Thyroid gland (tissue), 4 donors: Measurements from ENCODE around the gene LRFN4. TPM values are rescaled to one million over a fixed set of nuclear protein-coding genes. Genes with fewer than 3 reads are reported as not detected.

Experiments
- DNase-seq, 2 donors: peaks; one replicate each; pipeline ENCODE4 v3.0.0-alpha.2; 2019
- H3K27ac ChIP-seq, 3 donors: fragments of 200-600 bp; sonication (generic); 1 replicate in 2 of 3; 2 replicates in 1 of 3; pipeline ENCODE4 v1.5.1; 2016 to 2019; ENCODE audit warnings: mild to moderate bottlenecking in 1 of 3, moderate library complexity in 1 of 3
- H3K27me3 ChIP-seq: fragments of 200-600 bp; sonication (generic); one replicate; pipeline ENCODE4 v1.5.1; 2019
- H3K36me3 ChIP-seq, 2 donors: fragments of 200-600 bp; sonication (generic); one replicate each; pipeline ENCODE4 v1.5.1; 2016 to 2019
- H3K4me1 ChIP-seq, 2 donors: fragments of 200-600 bp; sonication (generic); one replicate each; pipeline ENCODE4 v1.5.1; 2017 to 2019
- H3K4me3 ChIP-seq, 3 donors: fragments of 200-600 bp; sonication (generic); replicated peaks in 1 of 3; 1 replicate in 2 of 3; 2 replicates in 1 of 3; pipeline ENCODE4 v1.5.1; 2016; ENCODE audit warnings: mild to moderate bottlenecking in 1 of 3
- H3K9me3 ChIP-seq: fragments of 200-600 bp; sonication (generic); one replicate; pipeline ENCODE4 v1.5.1; 2017
- POLR2A ChIP-seq, 2 donors: fragments of 450-650 bp; IDR thresholded peaks; one replicate each; pipeline ENCODE4 v1.6.1; 2017; ENCODE audit warnings: antibody characterized with exemption in 2 of 2, mild to moderate bottlenecking in 2 of 2, moderate library complexity in 1 of 2
- WGBS, 2 donors: methylation state at CpG; one replicate each; pipeline ENCODE4 v1.1.5; 2017; 5-methylcytosine and 5-hydroxymethylcytosine counted together
- intact Hi-C: fragments of 100-400 bp; cut with DNase I; formaldehyde crosslinking; loops from one replicate; pipeline ENCODE4 v1.15.1; 2023
- total RNA-seq, 4 donors: library from RNA; depleted of rRNA; stranded (reverse); fragments of >200 nt; gene quantifications; one replicate each; pipeline ENCODE4 v1.2.3, GENCODE V29; 2016
- TF ChIP-seq, protein P1 (sequence below), 6 experiments: fragments of 200-600 bp in 3 of 6; fragments of 450-650 bp in 3 of 6; sonication (generic) in 3 of 6; IDR thresholded peaks; one replicate each; pipeline ENCODE4 v1.5.1; 2016 to 2019; ENCODE audit warnings: antibody characterized with exemption in 6 of 6, mild to moderate bottlenecking in 2 of 6, inconsistent platforms in 1 of 6, moderate library complexity in 1 of 6

Gene LRFN4
- total RNA-seq, 4 donors from 2014 or later: 4.7 to 7.5 (median 5.9) TPM

DNA sequence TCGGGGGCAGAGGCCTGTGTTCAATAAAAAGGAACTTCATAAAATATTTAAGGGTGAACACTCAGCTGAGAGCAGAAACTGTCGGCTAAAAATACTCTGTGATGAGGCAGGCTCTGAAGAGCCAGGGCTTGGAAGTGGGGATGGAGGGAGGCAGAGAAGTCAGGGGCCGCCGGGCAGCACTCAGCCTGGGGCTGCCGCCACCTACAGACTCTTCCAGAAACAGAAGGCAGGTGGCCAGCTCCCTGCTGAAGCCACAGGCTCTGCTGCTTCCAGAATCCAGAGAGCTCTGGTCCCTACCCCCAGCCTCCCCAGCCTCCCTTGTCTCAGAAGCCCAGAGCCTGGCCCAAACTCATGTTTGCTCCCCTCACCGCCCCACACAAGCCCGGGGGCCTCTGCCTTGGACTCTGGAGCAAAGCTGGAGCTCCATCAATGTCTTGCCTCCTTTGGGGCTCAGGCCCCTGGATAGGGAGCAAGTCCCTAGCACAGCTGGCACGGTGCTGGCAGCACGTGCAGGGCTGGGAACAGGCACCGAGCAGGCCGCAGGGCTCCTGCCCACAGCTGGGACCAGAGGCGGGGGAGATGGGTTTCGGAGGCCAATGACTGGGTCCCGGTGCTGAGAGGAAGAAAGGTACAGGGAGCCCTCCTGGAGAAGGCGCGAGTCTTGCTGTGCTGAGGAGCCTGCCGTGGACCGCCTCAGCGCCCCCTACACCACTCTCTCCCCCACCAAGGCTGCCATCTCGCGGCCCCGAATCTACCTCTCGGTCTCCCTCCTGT, 8.2 kb downstream of the LRFN4 start:
- no peaks in the 10 kb centered on the region for H3K4me1 ChIP-seq
- no peak for DNase-seq
- no peak overlapping the region for H3K4me3 ChIP-seq
- intact Hi-C loops: no loop called here
- H3K27me3 ChIP-seq: no peaks in the 10 kb centered on the region
- H3K27ac ChIP-seq: no peak overlapping the region
- WGBS, 2 donors: 86 to 87% methylated on average over 15 to 23 of the region's 23 CpGs
- no peaks in the 10 kb centered on the region for H3K9me3 ChIP-seq
- no peak for TF ChIP-seq POLR2A (IDR thresholded peaks at IDR 0.05)
- TF ChIP-seq, protein P1, sequence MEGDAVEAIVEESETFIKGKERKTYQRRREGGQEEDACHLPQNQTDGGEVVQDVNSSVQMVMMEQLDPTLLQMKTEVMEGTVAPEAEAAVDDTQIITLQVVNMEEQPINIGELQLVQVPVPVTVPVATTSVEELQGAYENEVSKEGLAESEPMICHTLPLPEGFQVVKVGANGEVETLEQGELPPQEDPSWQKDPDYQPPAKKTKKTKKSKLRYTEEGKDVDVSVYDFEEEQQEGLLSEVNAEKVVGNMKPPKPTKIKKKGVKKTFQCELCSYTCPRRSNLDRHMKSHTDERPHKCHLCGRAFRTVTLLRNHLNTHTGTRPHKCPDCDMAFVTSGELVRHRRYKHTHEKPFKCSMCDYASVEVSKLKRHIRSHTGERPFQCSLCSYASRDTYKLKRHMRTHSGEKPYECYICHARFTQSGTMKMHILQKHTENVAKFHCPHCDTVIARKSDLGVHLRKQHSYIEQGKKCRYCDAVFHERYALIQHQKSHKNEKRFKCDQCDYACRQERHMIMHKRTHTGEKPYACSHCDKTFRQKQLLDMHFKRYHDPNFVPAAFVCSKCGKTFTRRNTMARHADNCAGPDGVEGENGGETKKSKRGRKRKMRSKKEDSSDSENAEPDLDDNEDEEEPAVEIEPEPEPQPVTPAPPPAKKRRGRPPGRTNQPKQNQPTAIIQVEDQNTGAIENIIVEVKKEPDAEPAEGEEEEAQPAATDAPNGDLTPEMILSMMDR (IDR thresholded peaks at IDR 0.05): no peak
- no peaks in the 10 kb centered on the region for H3K36me3 ChIP-seq

- TF ChIP-seq POLR2A (IDR thresholded peaks at IDR 0.05): no peak
- no peak for DNase-seq
- Histone ChIP-seq H3K9me3 (no peaks in the 10 kb centered on the region), H3K36me3 (no peaks in the 10 kb centered on the region), H3K4me1 (no peaks in the 10 kb centered on the region), H3K4me3 (no peak overlapping the region), H3K27me3 (no peaks in the 10 kb centered on the region), H3K27ac (no peak overlapping the region)
- intact Hi-C loops: no loop called here
- WGBS, 2 donors: 96% methylated on average over 5 to 23 of the region's 23 CpGs
These were observed 9.1 kb downstream of the LRFN4 start for GRCh38 chr11:66866007-66866406.

GRCh38 chr11:66866511-66866986, 9.7 kb downstream of the LRFN4 start:
- H3K9me3 ChIP-seq: no peaks in the 10 kb centered on the region
- no peak for DNase-seq
- H3K4me3 ChIP-seq: no peak overlapping the region
- no peaks in the 10 kb centered on the region for H3K27me3 ChIP-seq
- H3K36me3 ChIP-seq: no peaks in the 10 kb centered on the region
- intact Hi-C loops: no loop called here
- WGBS, 2 donors: 87 to 88% methylated on average over 7 of the region's 7 CpGs
- no peak overlapping the region for H3K27ac ChIP-seq
- H3K4me1 ChIP-seq: no peaks in the 10 kb centered on the region
- TF ChIP-seq, protein P1 (IDR thresholded peaks at IDR 0.05): no peak
- no peak for TF ChIP-seq POLR2A (IDR thresholded peaks at IDR 0.05)

GRCh38 chr11:66867425-66868040, 10.7 kb downstream of the LRFN4 start:
- Histone ChIP-seq H3K27ac (no peak overlapping the region), H3K27me3 (no peaks in the 10 kb centered on the region), H3K4me3 (no peak overlapping the region), H3K4me1 (no peaks in the 10 kb centered on the region), H3K9me3 (no peaks in the 10 kb centered on the region), H3K36me3 (no peaks in the 10 kb centered on the region)
- 77 to 82% methylated on average over 7 to 8 of the region's 14 CpGs for WGBS, 2 donors
- intact Hi-C loops: no loop called here
- TF ChIP-seq, protein P1 (IDR thresholded peaks at IDR 0.05): no peak
- TF ChIP-seq POLR2A (IDR thresholded peaks at IDR 0.05): no peak
- DNase-seq: no peak

- TF ChIP-seq, protein P1 (IDR thresholded peaks at IDR 0.05): no peak
- no peak for TF ChIP-seq POLR2A (IDR thresholded peaks at IDR 0.05)
- H3K4me3 ChIP-seq: no peak overlapping the region
- H3K36me3 ChIP-seq: no peaks in the 10 kb centered on the region
- no peaks in the 10 kb centered on the region for H3K9me3 ChIP-seq
- no peak for DNase-seq
- H3K27ac ChIP-seq: no peak overlapping the region
- no peaks in the 10 kb centered on the region for H3K4me1 ChIP-seq
- no peaks in the 10 kb centered on the region for H3K27me3 ChIP-seq
- intact Hi-C loops: no loop called here
- 93 to 95% methylated on average over 13 of the region's 13 CpGs for WGBS, 2 donors
These were observed 11.3 kb downstream of the LRFN4 start for GRCh38 chr11:66868082-66868725.
